CD4-positive, alpha-beta T cell treated with Interleukin-15 for 4 hours (primary cell): ENCODE data around the gene RAPGEF1.

Experiments used
- DNase-seq: peaks from one replicate; pipeline ENCODE4 v3.0.0-alpha.2; 2020; ENCODE audit warnings: low spot score

RAPGEF1 gene

DNA sequence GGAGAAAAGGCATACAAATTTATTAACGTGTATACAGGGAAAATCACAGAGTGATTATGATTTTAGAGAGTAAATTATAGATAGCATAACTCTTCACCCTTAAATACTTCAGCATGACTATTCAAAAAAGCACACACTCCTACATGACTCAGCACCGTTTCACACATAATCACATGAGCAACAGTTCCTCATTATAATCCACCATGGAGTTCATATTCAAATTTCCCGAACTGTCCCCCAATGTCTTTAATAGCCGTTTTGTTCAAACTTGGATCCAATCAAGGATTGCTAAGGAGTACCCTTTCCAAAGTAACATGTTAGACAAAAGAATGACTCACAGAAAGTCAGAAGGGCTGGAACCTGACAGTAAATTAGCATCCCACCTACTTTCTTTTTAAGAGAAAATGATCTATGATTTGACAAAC lies 32.1 kb downstream of the RAPGEF1 start:
- DNase-seq: no peak

DNA sequence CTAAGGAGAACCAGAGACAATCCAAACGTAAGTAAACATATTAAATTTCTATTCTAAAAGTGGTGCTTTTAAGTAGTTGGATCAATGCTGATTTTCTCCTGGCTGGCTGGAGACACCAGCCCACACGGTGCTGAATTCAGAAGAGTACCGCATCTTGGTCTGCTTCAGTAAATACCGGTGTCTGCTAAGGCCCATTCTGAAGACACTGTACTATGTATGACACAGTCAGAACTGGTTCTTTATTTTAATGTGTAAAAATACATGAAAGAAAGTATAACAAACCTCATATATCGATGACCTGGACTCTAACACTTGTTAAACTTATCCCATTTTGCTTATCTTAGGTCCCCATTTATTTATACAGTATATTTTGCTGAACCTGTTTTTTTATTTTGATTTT lies 32.8 kb downstream of the RAPGEF1 start:
- no peak for DNase-seq

DNA sequence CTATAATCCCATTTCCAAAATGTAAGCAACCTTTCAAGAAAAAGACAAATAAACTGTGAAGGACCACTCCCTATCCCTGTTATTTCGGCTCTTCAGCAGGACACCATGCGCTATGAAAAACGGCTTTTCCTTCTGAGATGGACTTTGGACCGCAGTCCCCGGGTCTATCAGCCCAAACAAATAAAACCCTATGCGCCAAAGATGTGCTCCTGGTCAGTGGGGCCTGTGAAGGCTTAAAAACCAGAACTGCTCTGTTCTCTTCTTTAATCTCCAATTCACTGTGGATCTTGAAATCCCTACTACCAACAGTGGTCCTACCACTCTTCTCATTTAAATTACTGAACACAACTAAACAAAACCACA lies 33.3 kb downstream of the RAPGEF1 start:
- no peak for DNase-seq

DNA sequence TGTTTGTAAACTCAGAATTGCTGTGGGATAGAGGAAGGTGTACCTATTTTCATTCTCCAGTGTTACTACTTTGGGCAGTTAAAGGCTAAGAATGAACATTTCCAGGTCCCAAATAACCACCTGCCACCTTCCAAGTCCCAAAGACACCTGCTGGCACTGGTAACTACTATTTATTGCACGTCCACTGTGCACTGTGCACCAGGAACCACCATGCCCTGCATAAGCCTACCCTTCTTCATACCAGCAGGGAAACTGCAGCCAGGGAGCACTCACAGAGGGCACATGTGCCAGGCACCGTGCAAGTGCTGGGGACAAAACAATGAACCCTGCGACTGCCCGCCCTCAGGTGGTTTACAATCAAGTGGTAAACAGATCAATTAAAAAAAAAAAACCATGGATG lies 34.9 kb downstream of the RAPGEF1 start:
- DNase-seq: no peak

DNA sequence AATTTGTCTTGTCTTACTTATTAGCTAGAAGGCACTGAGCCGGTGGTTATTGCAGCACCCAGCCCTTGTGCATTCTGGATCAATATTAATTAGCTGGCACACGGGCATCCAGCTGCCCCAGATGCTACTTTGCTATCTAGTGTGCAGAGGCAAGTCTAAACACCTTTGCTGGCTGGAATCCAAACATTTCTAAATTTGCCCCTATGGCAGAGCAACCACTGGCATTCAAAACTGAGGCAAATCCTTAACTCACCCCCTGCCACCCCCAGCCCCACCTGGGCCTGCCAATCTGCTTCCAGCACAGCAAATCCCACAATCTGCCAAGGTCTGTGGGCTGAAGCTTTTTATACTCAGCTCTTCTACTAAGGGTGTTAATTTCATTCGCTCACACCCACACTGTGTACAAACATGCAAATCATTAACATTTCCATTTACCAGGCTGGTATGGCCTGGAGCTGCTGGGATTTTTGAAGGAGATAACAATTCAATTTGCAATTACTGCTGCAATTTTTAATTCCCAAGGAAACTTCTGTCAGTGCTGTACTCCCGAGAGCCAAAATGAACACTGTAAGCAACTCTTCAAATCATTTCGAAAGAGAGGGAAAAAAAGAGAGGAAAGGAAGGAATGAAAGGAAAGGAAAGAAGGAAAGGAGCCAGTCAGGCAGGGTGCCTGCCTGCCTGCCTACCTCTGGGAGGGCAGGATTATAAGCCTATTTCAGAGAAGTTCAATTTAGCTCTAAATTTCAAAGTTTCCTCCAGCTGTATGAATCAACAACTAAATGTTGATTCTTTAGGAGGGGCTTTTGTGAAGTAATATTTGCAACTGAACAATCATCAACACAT lies 35.5 kb downstream of the RAPGEF1 start:
- no peak for DNase-seq

DNA sequence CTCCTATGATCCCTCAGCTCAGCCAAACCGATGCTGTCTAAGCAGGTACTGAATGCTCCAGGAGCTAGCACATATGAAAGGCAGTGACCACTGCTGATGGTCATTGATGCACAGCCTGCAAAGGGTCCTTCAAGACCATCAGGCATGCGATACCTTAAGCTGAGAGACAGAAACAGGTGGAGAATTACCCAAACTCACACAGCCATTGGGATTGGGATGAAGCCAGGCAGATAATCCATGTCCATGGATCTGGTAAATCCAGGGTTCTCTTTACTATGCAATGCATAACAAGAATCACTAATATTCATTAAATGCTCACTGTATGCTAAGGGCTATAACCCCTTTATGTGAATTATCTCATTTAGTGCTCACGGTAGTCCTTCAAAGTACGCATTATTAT lies 36.2 kb downstream of the RAPGEF1 start:
- DNase-seq: no peak

DNA sequence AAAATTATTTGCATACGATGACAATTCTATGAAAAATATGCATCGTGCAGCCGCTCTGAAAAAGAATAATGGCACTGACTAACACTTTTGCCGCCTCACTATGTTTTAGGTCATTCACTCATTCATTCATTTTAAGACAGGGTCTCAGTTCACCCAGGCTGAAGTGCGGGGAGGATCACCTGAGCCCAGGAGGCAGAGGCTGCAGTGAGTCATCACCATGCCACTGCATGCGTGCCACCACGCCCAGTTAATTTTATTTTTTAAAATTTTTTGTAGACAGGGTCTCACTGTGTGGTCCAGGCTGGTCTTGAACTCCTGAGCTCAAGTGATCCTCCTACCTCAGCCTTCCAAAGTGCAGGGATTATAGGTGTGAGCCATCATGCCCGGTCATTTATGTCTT lies 37.0 kb downstream of the RAPGEF1 start:
- no peak for DNase-seq

DNA sequence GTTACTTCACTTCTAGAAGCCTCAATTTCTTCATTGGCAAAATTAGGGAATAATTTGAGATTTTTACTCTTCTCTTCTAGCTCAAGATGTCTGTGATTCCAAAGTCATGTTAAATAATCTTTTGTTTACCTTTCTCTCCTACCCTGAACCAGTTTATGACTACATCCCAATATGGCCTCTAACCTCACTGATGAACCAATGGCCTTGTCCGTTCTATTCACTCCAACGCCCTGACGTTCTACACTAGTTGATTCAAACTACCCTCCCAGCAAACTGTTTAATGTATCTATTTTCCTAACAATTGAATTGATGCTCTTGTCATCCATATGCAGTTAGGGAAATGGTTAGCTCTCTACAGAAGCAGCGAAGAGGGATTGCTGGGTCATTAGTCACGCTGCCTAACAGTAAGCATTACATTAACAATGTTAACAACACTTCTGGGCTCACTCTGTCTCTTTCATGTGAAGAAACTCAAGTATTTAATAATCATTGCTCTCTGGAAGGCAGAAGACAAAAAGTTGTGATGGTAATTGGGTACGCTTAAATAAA lies 38.0 kb downstream of the RAPGEF1 start:
- DNase-seq: no peak

DNA sequence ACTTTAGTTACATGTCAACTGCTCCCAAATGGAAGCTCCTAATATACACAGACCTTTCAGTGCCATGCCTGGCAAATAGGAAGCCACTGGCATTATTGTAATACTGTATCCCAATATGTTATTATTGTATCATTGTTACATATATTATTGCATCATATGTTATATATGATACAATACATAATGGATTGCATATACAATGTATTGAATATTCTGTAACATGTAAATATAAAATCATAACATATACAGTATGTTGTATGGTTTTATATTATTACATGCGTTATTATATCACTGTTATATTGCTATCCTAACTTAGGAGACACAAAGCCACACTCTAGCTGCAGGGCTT lies 38.5 kb downstream of the RAPGEF1 start:
- DNase-seq: no peak

DNA sequence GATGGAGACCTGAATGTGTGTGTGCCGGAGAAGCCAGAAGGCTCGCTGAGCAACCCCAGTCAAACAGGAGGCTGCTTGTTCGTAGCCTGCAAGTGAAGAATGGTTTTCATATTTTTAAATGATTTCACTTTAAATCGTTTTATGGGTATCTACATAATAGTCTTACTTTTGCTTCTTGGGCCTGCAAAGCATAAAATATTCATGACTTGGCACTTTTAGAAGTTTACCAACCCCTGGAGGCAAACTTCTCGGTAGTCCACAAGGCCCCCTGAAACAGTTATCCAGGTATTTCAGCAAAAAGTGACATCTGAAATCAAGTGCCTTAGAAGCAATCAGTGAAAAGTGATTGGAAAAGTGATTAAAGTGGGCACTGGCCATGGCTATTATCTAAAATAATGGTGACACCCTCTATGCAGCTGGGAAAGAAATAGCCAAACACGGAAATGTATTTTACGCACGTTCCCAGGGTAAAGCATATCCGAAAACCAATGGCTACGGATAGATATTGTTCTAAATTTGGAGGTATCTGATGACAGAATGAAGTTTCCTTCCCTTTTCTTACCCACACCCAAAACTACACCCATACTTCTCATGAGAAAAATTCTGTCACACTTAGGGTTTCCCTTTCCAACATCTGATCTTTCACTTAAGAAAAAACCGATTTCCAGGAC lies 39.0 kb downstream of the RAPGEF1 start:
- no peak for DNase-seq

DNA sequence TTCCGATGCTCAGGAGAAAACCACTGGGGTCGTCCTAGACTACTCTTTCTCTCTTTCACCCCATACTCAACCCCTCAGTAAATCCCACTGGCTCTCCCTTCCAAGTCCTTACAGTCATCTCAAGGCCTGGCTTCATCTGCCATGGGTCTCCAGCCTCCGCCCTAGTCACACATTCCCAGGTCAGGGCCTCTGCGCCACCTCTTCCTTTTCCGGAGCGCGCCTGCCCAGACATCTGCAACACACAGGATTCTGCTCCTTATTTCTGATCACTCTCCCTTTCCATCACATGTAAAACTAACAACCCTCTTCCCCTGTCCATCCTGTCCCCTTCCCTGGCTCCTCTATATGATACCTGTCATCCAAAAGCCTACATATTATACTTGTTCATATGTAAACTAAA lies 39.8 kb downstream of the RAPGEF1 start:
- no peak for DNase-seq

DNA sequence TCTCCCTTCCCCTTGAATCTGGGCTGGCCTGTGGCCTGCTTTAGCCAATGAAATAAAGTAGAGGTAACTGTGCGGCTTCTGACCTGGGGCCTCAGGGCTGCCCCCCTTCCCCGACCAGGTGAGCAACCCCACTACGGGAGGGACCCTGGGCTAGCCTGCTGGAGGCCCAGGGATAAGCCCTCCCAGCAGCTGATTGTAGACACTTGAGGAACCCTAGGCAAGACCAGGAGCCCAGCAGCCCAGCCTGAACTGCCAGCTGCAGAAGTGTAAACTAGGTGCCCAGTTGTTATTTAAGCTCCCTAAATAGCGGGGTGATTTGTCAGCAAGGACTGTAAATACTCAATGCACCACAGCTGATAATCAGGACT lies 41.3 kb downstream of the RAPGEF1 start:
- no peak for DNase-seq

DNA sequence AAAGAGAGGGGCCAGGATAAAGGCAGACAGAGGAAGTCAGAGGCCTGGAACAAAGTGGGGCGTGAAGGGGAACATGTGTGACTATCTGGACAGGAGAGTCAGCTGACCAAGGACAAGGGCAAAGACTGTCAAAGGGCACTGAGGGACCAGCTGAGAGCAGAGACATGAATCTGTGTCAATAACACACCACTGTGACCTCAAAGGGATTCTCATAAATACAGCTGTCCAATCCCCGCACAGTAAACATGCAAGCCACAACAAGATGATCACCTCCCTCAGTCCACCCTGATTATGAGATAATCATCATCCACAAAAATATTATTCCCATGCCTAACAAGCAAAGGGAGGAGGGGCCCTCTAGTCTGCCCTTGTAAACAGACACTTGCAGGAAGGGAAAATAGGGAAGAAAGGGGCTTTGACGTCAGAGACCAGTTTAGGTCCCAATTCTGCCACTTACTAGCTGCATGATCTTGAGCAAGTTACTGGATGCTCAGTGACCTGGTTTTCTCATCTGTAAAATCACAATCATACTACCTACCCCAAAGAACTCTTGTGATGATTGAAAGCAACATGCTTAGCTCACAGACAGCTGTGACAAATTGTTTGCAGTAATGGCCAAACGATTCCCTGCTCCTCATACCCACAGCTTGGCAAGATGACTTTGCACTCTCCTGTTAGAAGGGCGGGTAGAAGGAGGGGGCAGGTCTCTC lies 41.8 kb downstream of the RAPGEF1 start:
- DNase-seq: no peak

DNA sequence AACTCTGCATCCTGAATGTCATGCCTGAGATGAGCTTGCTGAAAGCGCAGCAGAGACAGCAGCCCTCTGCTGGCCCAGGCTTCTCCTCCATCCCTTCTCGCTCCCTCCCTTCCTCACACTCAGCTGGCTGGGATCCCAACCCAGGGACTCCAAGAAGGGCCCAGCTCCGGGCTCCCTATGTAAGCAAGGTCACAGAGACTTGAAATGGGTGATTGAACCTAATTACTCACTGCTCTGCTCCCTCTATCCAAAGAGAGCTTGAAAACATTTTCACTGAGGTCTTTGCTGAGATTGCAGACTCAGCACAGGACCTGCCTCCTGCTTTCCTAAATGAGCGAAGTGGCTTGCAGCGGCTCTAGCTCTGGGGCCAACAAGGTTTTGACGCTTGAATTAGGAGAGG lies 42.8 kb downstream of the RAPGEF1 start:
- no peak for DNase-seq

DNA sequence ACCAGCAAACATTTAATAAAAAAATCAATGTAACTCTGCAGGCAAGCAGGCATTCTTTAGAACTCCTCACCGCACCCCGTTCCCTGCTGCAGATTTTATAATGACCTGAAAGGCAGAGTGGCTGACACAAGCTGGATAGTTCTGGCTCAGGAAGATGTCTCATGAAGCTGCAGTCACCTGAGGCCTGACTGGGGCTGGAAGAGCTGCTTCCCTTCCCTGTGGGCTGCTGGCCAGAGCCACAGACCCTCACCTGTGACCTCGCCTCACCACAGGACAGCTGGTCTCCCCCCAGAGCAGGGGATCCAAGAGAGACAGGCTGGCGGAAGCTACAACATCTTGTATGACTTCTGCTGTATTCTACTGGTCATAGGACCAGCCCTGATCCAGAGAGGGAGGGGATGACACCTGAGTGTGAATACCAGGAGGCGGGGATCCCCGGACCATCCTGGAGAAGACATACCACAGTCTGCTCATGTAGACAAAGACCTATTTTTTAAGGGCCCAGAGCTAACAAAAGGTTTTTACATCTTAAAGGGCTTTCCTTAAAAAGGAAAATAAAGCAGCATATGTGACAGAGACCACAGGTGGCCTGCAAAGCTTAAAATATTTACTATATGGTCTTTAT lies 43.9 kb downstream of the RAPGEF1 start:
- DNase-seq: no peak

DNA sequence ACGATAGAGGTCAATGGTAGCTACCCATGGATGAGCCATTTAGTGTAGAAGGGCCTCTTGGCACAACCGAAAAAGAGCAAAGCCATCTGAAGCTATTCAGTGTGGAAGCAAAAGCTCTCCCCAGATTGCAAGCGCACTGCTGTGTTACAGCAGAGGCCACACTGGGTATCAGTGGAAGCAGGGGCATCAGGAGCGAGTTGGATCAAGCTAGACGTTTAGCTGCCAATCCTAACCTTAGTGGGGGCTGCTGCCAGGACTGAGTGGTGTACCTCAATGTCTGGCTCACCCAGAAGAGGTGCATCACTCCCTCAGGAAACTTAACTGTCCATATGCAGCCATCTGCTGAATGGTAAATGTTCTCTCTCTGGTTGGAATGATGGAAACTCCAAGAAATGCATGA lies 44.5 kb downstream of the RAPGEF1 start:
- DNase-seq: no peak

DNA sequence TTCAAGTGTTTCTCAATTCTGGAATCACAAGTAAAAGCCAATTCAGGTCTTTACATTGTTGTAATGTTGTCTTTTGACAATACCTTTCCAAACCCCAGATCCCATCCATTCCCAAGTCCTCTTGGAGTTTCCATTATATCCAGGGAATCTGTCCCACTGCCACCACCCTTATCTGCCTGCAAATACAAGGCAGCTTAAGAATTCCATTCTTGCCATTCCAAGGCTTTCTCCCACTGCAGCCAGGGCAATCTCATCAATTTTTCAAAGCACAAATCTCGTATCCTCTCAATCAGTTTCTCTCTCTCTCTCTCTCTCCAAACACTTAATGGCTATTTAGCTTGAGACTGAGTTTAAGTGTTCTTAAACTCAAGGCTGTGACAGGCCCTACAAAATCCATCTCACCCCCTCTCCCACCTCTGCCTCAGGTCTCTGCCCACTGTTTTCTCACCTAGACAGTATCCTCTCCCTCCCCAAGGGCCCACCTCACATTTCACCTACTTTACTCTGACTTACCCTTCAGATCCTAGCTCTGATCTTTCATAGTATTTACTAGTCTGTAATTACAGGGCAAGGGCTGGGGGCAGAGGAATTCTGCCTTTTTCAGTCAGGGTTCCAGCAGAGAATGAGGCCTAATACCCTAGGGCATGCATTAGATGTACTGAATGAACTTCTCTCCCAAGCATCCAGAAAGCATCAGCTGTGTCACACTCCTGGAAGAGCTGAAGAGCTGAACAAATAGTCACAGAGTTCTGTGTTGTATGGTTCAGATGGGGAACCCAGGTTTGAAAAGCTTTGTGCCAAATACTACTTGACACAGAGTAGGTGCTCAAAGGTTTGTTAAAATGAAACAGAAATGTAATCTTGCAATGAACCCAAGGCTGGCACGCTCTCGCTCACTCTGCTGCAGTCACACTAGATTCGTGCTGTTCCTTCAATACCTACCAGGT lies 46.0 kb downstream of the RAPGEF1 start:
- DNase-seq: no peak

DNA sequence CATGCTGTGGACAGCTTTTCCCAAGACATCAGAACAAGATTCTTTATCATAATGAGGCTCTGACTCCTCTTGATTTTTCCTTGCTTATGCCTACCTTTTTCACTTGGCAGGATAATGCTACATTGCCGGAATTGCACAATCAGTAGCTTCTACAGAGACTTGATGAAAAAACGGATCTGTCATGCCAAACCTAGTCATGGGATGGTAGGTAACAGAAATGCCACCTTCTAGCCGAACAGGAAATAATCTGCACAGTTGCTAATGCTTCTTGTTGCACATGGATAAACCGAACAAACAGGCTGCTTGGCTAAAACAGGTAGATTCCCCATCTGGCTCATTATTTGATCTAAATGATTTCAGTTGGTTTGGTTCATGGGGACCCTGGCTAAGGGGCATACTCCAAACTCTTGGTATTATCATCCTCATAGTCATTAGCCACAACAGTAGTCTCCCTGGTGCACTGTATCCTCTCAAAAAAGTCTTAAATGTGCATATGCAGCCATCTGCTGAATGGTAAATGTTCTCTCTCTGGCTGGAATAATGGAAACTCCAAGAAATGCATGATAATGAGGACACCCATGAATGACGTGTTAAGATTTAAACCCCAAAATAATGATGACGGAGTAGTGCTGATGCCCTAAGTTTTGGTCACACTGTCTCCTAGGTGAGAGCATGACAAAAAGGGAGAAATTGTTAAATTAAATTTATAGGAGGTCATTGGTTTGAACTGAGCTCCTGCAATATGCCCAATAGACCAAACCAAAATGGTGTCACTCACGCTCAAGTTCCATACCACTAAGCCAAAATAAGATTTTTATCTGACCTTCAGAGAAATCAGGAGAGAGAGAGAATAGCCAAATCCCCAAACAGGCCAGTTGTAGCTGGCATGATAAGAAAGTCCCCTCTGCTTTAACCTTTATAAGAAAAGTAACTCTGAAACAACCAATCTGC lies 47.0 kb downstream of the RAPGEF1 start:
- DNase-seq: no peak

DNA sequence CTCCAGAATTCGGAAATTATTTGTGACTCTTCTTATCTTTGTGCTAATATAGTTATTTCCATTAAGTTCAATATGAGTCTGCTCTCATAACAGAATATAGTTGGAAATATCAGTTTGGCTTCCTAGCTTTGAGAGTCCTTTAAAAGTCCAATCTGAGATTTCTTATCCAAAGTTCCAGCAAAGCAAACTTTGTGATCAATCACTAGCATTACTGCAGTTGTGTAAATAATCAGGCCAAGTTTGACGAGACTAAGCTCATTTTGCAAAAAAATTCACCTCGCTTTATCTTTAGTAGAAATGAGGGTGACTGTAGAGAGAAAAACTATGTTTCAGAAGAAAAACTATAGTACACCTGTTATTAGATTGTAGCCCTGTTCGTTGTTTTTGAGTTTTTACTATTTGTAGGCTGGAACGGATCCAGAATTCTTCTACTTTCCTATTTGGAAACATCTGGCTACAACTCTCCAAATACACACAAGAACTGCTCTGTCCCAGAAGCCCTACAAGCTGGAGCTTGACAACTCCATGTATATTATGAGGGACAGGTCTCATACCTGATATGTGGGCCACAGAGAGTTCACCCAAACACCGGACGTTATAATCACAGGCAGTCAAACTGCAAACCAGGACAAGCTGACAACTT lies 47.8 kb downstream of the RAPGEF1 start:
- DNase-seq: no peak
